CD4-positive, alpha-beta T cell treated with Interleukin-1 beta for 1 hour (primary cell): Measurements from ENCODE around the gene CCDC69.
"Not testable (repeated sequence)": the region's sequence is repeated elsewhere in the genome, so short reads cannot be mapped to it uniquely, and the experiment has no call there.

Experiments used
- DNase-seq, 2 donors: peaks; one replicate each; pipeline ENCODE4 v3.0.0-alpha.2; 2020 to 2022

CCDC69 gene

GRCh38 chr5:151189151-151189550 lies 34.7 kb downstream of the CCDC69 start:
- no peak for DNase-seq

GRCh38 chr5:151186538-151186937 lies 37.4 kb downstream of the CCDC69 start:
- no peak for DNase-seq

GRCh38 chr5:151186052-151186451 lies 37.8 kb downstream of the CCDC69 start:
- DNase-seq: no peak

GRCh38 chr5:151184316-151185042 lies 39.4 kb downstream of the CCDC69 start:
- DNase-seq: no peak

GRCh38 chr5:151183456-151184245 lies 40.2 kb downstream of the CCDC69 start:
- no peak for DNase-seq

- DNase-seq: no peak
Measured at GRCh38 chr5:151182976-151183375, 40.9 kb downstream of the CCDC69 start.

- no peak for DNase-seq
Measured at GRCh38 chr5:151182524-151182900, 41.4 kb downstream of the CCDC69 start.

- no peak for DNase-seq
Measured at GRCh38 chr5:151181818-151182523, 41.9 kb downstream of the CCDC69 start.

GRCh38 chr5:151180291-151180690 lies 43.6 kb downstream of the CCDC69 start:
- DNase-seq: no peak

GRCh38 chr5:151179489-151179840 lies 44.4 kb downstream of the CCDC69 start:
- no peak for DNase-seq

GRCh38 chr5:151178777-151179488 lies 45.0 kb downstream of the CCDC69 start:
- no peak for DNase-seq

GRCh38 chr5:151178372-151178771 lies 45.5 kb downstream of the CCDC69 start:
- DNase-seq: no peak

GRCh38 chr5:151176268-151176667 lies 47.6 kb downstream of the CCDC69 start:
- DNase-seq: not testable (repeated sequence)

GRCh38 chr5:151174612-151175101 lies 49.2 kb downstream of the CCDC69 start:
- no peak for DNase-seq

GRCh38 chr5:151173711-151174611 lies 49.9 kb downstream of the CCDC69 start:
- no peak for DNase-seq

- no peak for DNase-seq
Measured at GRCh38 chr5:151171529-151171928, 52.4 kb downstream of the CCDC69 start.

- no peak for DNase-seq
Measured at GRCh38 chr5:151168602-151169344, 55.1 kb downstream of the CCDC69 start.

- DNase-seq: no peak
Measured at GRCh38 chr5:151167022-151167421, 56.9 kb downstream of the CCDC69 start.

GRCh38 chr5:151164687-151165392 lies 59.1 kb downstream of the CCDC69 start:
- peak; percentile 82 to 87 for DNase-seq

GRCh38 chr5:151162776-151163175 lies 61.1 kb downstream of the CCDC69 start:
- DNase-seq: no peak
